HG03378 (cell line): ENCODE data around the gene KCNIP2.

Experiments
- ATAC-seq: cut with Tn5 transposase; IDR thresholded peaks from one replicate; pipeline ENCODE4 v1.9.1; 2021; ENCODE audit warnings: mild to moderate bottlenecking, moderate library complexity; ENCODE audit not compliant: unreplicated experiment

Gene KCNIP2

DNA sequence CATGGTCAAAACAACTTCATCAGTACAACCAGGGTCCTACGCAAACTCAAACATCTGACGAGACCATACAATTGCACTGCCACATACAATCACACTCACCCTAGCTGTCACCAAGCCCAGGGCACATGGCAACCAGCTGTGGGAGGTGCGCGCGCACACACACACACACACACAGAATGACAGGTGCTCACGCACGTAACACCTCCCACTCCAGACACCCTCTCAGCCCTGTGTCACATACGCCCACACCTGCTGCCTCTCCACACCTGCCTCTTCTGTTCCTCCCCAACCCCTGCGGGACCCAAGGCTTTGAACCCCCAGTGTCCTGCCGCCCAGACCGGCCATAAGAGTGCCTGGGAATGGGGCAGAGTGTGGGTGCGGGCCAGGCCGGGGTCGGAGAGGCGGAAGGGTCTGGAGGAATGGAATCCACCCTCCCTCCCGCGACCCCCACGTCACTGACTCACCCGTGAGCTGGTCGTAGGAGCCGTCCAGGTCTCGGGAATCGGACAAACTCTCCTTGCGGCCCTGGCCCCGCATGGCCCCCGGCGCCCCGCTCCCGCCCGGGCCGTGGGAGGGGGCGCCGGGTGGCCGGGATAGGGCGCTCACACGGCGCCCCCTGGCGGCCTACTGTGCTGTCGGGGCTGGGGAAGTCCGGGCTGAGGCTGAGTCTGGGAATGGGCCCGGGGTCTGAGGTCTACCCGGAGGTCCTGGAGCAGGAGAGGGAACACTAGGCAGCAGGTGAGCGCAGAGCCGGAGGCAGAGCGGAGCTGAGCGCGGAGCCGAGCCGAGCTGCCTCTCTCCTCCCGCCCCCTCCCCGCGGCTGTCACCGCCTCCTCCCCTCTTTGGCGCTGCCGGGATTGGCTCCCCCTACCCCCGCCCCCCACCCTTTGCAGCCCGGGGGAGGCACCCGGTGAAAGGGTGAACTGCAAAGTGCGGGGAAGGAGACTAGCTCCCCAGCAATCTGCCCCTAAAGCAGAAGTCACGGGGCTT lies at the start of gene KCNIP2:
Gene KCNIP2, minus strand, starts transcription at position 769 of the 990 bp plus-strand sequence. Its CDS starts 232 bp downstream, at position 537.
- no peak for ATAC-seq

GRCh38 chr10:101892782-101893391 lies 49.3 kb upstream of the KCNIP2 start:
- no peak for ATAC-seq

DNA sequence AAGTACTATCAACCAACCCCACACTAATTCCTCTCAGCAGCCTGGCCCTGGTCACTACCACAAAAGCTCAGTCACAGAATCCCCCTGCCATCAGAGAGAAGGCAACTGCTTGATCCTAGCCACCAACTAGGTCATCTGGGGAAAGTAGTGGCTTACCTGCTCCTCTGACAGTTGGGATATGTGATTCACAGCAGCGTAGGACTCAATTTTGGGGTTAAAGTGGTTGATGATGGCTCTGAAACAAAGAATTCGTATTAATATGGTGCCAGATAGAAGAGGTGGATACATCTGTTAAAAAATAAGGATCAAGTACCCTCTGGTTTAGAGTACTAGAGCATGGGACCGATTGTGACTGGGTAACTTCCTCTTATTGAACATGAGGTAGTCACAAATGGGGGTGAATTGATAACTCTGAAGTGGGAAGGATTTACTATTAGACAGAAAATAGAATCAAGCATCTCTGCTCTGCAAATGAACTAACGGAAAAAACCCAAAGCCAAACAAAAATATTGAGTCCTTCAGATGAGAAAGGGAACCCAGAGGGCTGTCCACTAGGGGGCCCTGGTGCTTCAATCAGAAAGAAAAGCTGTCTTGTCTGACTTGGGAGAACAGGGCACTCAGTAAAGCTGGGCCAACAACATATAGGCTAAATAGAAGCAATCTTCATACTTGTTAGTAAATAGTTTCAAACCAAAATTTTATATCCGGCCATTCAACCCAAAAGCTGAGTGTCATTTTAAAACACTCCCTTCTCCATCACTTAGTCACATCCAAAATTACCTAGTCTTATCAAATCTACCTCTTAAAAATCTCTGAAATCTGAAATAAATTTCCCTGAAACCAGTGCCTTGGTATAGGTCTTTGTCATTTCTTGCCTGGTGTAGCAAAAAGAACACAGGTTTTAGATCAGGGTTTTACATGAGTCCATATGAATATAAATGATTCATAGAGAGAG lies 45.9 kb upstream of the KCNIP2 start:
- no peak for ATAC-seq

- no peak for ATAC-seq
Observed at GRCh38 chr10:101888251-101888949, 44.8 kb upstream of the KCNIP2 start.

GRCh38 chr10:101887775-101888174 lies 44.2 kb upstream of the KCNIP2 start:
- no peak for ATAC-seq

DNA sequence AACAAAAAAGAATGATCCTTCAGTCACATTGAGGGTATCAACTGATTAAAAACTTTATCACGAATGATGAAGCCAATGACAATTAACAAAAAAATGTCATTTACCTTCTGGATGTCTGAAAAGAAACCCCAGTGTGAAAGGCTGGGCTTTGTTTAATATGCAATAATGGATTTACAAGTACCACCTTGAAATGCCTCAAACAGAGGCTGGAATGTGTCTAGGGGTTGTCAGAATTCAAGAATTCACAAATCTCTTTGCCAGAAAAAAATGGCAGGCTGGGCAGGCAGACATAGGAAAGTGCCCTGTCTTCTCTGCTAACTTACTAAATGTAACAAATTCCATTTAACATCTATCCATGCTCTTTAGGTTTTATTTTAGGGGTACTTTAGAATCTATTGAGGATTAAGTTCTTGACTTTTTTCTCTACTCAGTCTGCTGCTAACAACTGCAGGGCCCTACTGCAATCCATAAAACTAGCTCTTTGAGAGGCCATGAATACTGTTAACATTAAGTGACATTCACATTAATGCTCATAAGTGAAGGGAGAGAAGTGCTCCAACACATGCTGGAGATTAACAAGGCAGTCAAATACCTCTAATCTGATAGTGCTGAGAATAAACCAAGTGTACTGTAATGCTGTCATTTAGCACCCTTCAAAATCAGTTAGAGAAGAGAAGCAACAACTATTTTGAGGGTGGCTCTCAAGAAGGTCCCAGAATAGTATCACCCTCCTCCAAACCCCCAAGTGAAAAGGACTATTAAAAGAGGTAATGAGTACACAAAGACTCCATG lies 43.1 kb upstream of the KCNIP2 start:
- ATAC-seq: no peak

GRCh38 chr10:101881036-101881774 lies 37.6 kb upstream of the KCNIP2 start:
- ATAC-seq: no peak

- no peak for ATAC-seq
Observed at GRCh38 chr10:101880232-101880573, 36.6 kb upstream of the KCNIP2 start.

DNA sequence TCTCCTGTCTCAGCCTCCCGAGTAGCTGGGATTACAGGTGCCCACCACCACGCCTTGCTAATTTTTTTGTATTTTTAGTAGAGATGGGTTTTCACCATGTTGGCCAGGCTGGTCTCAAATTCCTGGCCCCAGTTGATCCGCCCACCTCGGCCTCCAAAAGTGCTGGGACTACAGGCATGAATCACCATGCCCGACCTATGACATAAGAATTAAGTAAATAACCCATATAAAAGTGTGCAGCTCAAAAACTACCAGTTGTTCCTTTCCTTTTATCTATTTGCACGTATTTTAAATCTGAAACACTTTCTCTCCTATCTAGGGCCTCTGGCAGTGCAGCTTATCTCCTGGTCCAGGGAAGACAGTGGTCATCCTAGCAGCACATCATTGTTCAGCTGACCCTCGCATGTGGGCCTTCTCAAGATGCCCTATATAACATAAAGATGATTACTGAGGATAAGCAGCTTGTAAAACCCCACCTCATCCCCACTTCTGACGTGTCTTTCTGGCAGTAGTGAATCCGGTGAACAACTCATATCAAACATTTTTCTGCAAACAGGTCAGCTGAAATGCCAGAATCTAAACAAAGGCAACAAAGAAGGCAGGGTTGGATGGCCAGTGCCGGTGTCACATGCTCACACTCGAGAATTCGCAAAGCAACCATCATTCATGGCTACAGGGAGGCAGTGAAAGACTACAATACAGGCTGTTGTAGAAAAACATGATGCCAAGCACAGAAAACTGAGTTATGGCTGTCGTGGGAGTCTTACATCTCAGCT lies 36.0 kb upstream of the KCNIP2 start:
- no peak for ATAC-seq

- ATAC-seq: no peak
Observed at GRCh38 chr10:101878869-101879268, 35.3 kb upstream of the KCNIP2 start.

DNA sequence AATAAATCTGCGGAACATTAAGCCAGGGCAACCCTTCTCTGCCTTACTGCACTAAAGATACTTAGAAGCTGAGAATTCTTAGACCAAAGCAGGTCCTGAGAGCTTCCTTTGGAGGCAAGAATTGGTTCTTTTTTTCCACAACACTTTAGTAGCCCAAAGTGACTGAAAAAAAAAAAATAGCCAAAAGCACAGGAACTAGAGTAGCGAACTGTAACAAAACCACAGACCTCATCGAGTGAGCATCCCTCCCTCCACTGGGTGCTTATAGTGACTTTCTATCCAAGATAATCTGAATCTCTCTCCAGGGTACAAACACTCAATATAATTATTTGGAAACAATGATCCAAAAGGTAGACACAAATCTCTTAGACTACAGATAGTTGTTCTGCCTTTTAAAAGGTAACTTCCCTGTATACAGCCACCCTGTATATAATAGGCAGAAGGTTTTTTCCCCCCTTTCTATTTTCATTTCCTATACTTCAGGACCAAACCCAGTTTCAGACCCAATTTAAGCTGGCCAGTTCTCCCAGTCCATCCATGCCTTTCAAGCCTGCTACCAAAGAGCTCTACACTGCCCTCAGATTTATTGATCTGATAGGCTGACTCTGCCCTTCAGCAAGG lies 31.6 kb upstream of the KCNIP2 start:
- no peak for ATAC-seq

DNA sequence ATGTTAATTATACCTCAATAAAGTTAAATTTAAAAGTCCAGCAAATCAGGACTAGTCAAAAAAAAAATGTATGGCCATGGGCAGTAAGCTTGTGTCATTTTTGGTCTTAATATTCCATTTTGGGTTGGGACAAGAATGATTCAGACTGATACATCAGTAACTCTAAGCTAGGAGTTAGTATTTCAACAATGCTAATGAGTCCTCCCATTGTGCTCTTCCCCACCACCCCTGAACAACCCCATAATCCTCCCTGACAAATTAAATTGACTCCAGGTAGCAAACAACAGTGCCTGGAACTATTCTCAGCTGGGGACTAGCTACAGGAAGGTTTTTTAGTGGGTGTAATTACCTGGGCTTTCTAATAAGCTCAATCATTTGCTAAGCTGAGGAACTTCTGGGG lies 30.7 kb upstream of the KCNIP2 start:
- no peak for ATAC-seq

- no peak for ATAC-seq
Observed at GRCh38 chr10:101867931-101868330, 24.3 kb upstream of the KCNIP2 start.

GRCh38 chr10:101859530-101859929 lies 15.9 kb upstream of the KCNIP2 start:
- ATAC-seq: no peak

DNA sequence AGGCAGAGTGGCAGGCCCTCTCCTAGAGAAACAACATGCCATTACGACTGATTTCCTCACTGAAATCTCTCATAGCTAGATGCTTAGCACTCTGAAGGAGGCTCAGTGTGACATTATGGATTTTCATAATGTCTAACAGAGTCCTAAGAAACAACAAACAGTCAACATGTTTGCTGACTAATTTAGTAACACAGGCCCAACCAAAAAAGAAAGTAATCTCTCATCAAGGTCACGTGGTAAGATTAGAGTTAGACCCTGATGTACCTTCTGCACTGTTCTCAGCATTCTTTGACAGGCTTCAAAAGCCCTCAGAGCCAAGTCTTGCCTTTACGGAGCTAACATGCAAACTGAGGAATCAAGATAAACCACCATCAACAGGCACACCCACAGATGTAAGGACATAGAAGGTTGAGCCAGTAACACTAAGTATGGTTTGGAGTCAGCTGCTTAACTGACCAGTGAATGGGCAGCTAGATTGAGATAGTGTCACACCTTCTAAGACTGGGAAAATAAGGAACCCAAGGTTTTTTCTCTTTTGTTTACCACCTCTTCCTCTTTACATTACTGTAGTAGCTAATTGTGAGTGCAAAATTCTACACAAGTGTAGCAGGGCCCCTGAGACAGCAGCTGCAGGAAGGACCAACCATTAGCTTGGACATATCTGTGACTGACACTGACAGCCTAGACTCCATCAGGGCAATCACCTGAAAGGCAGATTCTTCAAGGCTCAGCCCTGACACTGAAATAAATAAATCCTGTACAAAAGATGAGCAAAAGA lies 15.3 kb upstream of the KCNIP2 start:
- peak; percentile 62 for ATAC-seq

GRCh38 chr10:101857802-101858476 lies 14.3 kb upstream of the KCNIP2 start:
- ATAC-seq: no peak
